ENCODE measurements around the gene NINJ1.
A peak's percentile ranks its signal among the peaks of the same experiment; 100 is the strongest.

The NINJ1 gene

GRCh38 chr9:93134015-93134739, at the start of gene NINJ1:
TSS of gene NINJ1 (minus strand) at chr9:93134251. CDS start at chr9:93134217, 34 bp downstream.
- DNase-seq, result peak; percentile 93
- ATAC-seq, result peak; percentile 86

- DNase-seq, result no peak
- no peak for ATAC-seq
These were observed 49.1 kb upstream of the NINJ1 start for GRCh38 chr9:93183131-93183662.

GRCh38 chr9:93182572-93182971, 48.5 kb upstream of the NINJ1 start:
- ATAC-seq, result no peak
- DNase-seq, result no peak

- no peak for ATAC-seq
- DNase-seq, result no peak
These were observed 47.8 kb upstream of the NINJ1 start for GRCh38 chr9:93181672-93182435.

GRCh38 chr9:93180938-93181337, 46.9 kb upstream of the NINJ1 start:
- no peak for DNase-seq
- no peak for ATAC-seq

- DNase-seq (no peak), ATAC-seq (no peak)
These were observed 45.1 kb upstream of the NINJ1 start for GRCh38 chr9:93178851-93179786.

- no peak for ATAC-seq
- no peak for DNase-seq
These were observed 43.6 kb upstream of the NINJ1 start for GRCh38 chr9:93177676-93178075.

DNA sequence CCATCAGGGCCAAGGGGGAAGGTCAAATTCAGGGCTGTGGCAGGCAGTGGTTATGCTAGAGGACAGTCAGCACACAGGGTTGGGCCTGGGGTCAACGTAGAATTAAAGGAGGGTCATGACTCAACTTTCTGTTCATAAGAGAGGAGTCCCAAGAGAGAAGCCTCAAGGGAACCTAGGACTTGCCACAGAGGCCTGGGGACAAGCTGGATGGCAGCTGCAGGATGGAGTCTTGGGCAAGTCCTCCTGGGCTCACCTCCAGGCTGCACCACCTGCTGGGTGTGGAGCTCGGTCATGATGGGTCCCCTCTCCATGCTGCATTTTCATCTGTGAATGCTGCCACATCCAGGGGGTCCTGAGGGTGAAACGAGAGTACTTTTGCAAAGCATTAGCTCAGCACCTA, 40.9 kb upstream of the NINJ1 start:
- no peak for DNase-seq
- no peak for ATAC-seq

DNA sequence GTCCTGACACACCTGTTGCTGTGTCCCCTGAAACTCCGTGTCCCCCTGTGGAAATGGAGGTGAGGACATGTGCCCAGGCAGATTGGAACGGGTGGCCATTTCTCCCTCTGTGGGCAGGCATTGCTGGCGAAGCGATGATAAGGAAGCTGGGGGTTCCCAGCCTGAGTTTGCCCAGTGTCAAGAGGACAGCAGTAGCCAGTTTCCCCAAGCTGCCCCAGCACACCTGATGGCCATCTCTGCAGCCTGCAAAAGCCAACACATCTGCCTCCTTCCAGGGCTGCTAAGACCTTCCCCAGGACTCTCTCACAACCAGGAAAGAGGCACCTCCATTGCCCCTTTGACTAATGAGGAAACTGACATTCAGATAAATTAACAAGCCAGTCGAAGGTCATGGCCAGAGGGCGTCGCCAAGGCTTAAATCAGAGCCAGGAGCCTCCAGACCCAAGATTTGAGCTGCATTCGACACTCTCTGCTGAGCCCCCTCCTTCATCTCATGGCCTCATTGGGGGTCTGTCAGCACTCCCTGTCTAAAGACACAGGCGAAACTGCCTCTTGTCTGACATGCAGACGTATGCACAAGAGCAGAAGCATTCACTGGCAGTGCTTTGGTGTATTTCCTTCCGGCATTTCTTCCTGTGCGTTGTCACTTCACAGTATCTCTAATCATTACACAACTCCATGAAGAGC, 39.5 kb upstream of the NINJ1 start:
- ATAC-seq (no peak), DNase-seq (no peak)

DNA sequence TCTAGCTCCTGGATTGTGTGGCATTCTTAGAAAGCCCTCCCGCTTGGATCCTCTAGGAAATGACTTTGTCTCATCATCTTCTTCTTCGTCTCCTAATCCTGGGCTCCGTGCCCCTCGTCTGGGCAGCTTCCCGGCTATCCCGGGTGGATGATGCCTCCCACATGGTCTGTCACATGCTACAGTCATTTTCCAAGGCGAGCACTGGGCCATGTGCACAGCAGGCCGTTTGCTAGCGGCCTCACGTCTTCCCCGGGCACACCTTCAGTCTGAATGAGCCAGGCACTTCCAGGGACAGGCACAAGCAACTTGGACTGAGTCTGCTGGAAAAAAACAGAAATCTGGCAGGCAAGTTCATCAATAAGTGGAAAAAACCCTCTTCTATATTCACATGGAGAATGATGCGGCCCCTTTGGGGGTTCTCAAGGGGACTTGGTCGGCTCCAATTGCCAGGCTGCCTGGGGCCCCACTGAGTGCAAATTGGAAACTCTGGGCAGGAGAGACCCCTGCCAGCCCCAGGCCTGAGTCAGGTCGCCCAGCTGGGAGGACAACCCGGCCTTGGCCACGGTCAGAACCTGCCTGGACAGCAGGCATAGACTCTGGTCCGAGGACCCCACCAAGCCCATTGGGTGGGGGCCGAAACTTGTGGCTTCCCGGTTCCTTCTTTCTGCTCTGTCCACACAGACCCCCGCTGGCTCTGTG, 38.8 kb upstream of the NINJ1 start:
- DNase-seq (no peak), ATAC-seq (no peak)

GRCh38 chr9:93171261-93171990, 37.4 kb upstream of the NINJ1 start:
- DNase-seq, result no peak
- ATAC-seq, result no peak

DNA sequence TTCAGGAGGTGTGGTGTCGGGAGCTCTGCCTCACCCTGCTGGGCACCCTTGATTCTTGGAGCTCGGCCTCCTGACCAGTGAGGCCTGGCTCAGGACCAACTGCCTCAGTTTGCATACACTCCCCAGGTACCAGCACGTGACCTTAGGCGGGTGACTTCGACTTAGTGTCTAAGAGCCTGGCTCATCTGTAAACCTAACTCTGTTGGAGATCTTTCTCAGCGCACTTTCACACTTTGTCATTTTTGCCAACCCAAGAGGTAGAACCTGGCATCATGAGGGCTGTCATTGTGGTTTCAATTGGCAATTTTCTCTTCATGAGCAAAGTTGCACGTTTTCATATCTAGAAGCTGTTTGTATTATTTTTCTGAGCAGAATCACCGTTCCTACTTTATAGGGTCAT, 36.5 kb upstream of the NINJ1 start:
- DNase-seq (no peak), ATAC-seq (peak; percentile 37)

- DNase-seq (no peak), ATAC-seq (no peak)
These were observed 35.4 kb upstream of the NINJ1 start for GRCh38 chr9:93169444-93169843.

DNA sequence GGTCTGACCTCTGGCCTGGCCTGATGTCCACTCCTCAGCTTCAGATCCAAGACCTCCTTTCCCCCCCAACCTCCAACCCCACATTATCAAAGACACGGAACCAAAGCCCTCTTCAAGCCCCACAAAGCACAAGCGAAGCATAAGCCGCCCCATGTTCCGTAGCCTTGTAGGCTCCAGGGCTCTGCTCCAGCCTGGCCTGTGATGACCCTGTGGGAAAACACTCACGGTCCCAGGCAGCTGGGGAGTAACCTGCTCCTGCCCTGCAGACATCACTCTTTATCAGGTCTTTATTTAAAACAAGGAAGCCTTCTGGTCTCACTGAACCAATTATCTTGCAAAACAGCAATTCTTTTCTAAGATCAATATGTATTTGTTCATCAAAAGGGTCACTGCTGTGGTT, 34.5 kb upstream of the NINJ1 start:
- no peak for DNase-seq
- no peak for ATAC-seq

DNA sequence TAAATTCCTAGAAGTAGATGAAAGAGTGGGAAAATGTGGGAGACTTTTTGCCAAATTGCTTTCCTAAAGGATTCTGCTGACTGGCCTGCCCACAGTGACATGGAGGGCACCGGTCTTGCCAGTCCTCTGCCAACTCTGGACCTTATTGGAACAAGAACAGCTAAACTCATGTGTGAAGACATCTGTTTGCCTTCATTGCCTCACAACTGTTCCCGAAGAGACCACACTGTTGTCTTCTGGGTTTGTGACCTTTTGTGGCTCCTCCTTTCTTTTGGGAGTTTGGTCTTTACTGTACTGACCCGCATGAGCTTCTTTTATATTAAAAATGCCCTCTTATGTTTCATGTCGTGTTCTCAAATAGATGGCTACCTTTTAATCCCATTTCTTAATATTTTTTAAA, 33.8 kb upstream of the NINJ1 start:
- DNase-seq (no peak), ATAC-seq (no peak)

- no peak for ATAC-seq
- no peak for DNase-seq
These were observed 33.1 kb upstream of the NINJ1 start for GRCh38 chr9:93167185-93167584.

- DNase-seq, result no peak
- no peak for ATAC-seq
These were observed 32.6 kb upstream of the NINJ1 start for GRCh38 chr9:93166699-93167098.

GRCh38 chr9:93164085-93164484, 30.0 kb upstream of the NINJ1 start:
- no peak for ATAC-seq
- no peak for DNase-seq

DNA sequence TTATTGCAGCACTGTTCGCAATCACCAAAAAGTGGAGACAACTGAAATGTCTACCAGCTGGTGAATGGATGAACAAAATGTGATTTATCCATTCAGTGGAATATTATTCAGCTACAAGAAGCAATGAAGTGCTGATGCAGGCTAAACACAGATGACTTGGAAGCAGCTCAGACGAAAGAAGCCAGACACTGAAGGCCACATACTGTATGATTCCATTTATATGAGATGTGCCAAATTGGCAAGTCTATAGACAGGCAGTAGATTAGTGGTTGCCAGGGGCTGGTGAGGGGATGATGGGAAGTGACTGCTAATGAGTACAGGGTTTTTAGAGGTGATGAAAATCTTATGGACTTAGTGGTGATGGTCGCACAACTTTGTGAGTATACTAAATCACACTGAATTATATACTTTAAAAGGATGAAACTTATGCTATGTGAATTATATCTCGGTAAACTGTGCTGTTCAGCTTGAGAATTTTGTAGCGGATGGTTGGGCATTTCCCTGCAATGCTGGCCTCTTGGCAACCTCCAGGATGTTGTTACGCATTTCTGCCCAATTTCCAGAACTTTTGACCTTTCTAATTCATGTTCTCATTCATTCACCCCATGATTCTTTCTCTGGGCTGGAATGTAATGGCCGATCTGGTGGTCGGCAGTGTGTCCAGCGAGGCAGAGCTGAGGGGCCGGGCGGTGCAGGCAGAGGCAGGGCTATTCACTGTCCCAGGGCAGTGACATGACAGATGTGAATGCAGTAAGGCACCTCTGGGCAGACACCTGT, 27.9 kb upstream of the NINJ1 start:
- DNase-seq, result no peak
- no peak for ATAC-seq

Data from stimulated activated naive CD8-positive, alpha-beta T cell treated with anti-CD3 and anti-CD28 coated beads, Interleukin-15, Interleukin-2, amounts not matched to agents 100 U/mL and 50 U/mL, for 24 hours (primary cell).